Measurements from ENCODE around the gene HLA-C.

GRCh38 chr6:31266567-31267360 is 5.1 kb downstream of the HLA-C start:
- no peak for TF ChIP-seq POLR2AphosphoS5 (IDR thresholded peaks at IDR 0.05; ENCODE audit: insufficient read depth, low read depth, low read length)
- TF ChIP-seq, protein P1, sequence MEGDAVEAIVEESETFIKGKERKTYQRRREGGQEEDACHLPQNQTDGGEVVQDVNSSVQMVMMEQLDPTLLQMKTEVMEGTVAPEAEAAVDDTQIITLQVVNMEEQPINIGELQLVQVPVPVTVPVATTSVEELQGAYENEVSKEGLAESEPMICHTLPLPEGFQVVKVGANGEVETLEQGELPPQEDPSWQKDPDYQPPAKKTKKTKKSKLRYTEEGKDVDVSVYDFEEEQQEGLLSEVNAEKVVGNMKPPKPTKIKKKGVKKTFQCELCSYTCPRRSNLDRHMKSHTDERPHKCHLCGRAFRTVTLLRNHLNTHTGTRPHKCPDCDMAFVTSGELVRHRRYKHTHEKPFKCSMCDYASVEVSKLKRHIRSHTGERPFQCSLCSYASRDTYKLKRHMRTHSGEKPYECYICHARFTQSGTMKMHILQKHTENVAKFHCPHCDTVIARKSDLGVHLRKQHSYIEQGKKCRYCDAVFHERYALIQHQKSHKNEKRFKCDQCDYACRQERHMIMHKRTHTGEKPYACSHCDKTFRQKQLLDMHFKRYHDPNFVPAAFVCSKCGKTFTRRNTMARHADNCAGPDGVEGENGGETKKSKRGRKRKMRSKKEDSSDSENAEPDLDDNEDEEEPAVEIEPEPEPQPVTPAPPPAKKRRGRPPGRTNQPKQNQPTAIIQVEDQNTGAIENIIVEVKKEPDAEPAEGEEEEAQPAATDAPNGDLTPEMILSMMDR (IDR thresholded peaks at IDR 0.05; ENCODE audit: extremely low read depth in 1 of 2, insufficient read depth in 1 of 2, low read depth in 1 of 2, low read length in 2 of 2), result no peak

Data from endothelial cell of umbilical vein (primary cell).